Stomach (tissue), 9 donors: ENCODE measurements around the gene RNF2. TPM values are rescaled to one million over a fixed set of nuclear protein-coding genes. Genes with fewer than 3 reads are reported as not detected.

Experiments
- DNase-seq, 2 donors: peaks; one replicate each; pipeline versions ENCODE4 v3.0.0 to v3.0.0-alpha.2; 2013 to 2019
- H3K27ac ChIP-seq, 5 donors: fragments of 200-600 bp in 4 of 5; sonication (generic) in 4 of 5; one replicate each; pipeline ENCODE4 v1.5.1; 2013 to 2019; ENCODE audit warnings: mild to moderate bottlenecking in 1 of 5, moderate library complexity in 1 of 5
- H3K27me3 ChIP-seq, 3 donors: fragments of 200-600 bp; sonication (generic); one replicate each; pipeline ENCODE4 v1.5.1; 2017 to 2019; ENCODE audit warnings: mixed run types in 1 of 3
- H3K36me3 ChIP-seq, 4 donors: fragments of 200-600 bp; sonication (generic); 1 replicate in 3 of 4; 2 replicates in 1 of 4; pipeline ENCODE4 v1.5.1; 2016 to 2019
- H3K4me1 ChIP-seq, 4 donors: fragments of 200-600 bp; sonication (generic); one replicate each; pipeline ENCODE4 v1.5.1; 2016 to 2019
- H3K4me3 ChIP-seq, 4 donors: fragments of 200-600 bp; sonication (generic) in 3 of 4; one replicate each; pipeline ENCODE4 v1.5.1; 2016 to 2019; ENCODE audit warnings: mild to moderate bottlenecking in 1 of 4
- H3K9me3 ChIP-seq, 4 donors: fragments of 200-600 bp; sonication (generic); one replicate each; pipeline ENCODE4 v1.5.1; 2016 to 2019
- EP300 ChIP-seq: sonication (generic); formaldehyde crosslinking; IDR thresholded peaks from one replicate; pipeline ENCODE4 v1.6.1; 2017; ENCODE audit warnings: antibody characterized with exemption
- POLR2A ChIP-seq, 4 donors: fragments of 450-650 bp; IDR thresholded peaks; one replicate each; pipeline ENCODE4 v1.6.1; 2016; ENCODE audit warnings: antibody characterized with exemption in 4 of 4, control low read depth in 2 of 4, mild to moderate bottlenecking in 1 of 4, moderate library complexity in 1 of 4
- POLR2AphosphoS5 ChIP-seq, 3 donors: sonication (generic); formaldehyde crosslinking; IDR thresholded peaks; one replicate each; pipeline ENCODE4 v1.6.1; 2016; ENCODE audit warnings: antibody characterized with exemption in 3 of 3
- WGBS, 5 donors: extraction: QIAGEN DNeasy Blood & Tissue Kit in 3 of 5; methylation state at CpG; one replicate each; pipeline versions ENCODE4 v1.1.5 to v1.1.7; 2013 to 2018; 5-methylcytosine and 5-hydroxymethylcytosine counted together
- intact Hi-C: fragments of 100-400 bp; cut with DNase I; formaldehyde crosslinking; loops from one replicate; pipeline ENCODE4 v1.15.1; 2023; ENCODE audit warnings: low total_unique reads
- polyA plus RNA-seq, 3 donors: library from polyadenylated mRNA; stranded (reverse); fragments of 200-250 nt; gene quantifications; one replicate each; pipeline ENCODE4 v1.2.3, GENCODE V29; 2013
- total RNA-seq, 5 donors: library from RNA; depleted of rRNA; stranded (reverse); fragments of >200 nt; gene quantifications; one replicate each; pipeline versions ENCODE4 v1.1.0 to v1.2.3, GENCODE V29; 2014 to 2016
- TF ChIP-seq, protein P1 (sequence below), 7 experiments: fragments of 450-650 bp in 4 of 7; fragments of 200-600 bp in 3 of 7; sonication (generic) in 3 of 7; IDR thresholded peaks; one replicate each; pipeline ENCODE4 v1.5.1; 2016 to 2019; ENCODE audit warnings: antibody characterized with exemption in 7 of 7, control low read depth in 2 of 7, mild to moderate bottlenecking in 1 of 7
- donor health status: healthy with polysubstance abuse.
- donor health status: Bipolar disorder and iron deficiency.
- donor health status: healthy.

RNF2 gene
- total and polyA plus RNA-seq, 8 donors, result 0.29 to 76.1 (median 6.4) TPM

DNA sequence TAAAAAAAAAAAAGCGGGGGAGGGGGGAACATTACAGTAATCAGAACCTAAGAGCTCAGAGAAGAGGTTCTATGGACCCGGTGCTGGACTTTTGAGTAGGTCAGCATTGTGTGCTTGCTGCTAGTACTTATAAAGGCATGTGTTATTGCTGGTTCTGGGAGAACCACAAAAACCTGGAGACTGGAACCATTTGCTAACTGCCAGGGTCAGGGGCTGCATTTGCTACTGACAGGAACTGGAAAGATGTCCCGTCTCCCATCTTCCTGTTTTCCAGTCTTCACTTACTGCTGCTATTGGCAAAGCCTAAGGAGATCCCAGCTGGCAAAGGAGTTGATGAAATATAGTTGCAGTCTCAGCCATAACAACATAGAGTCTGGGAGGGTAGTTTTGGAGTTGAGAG lies 4.3 kb downstream of the RNF2 start:
- DNase-seq, result no peak
- H3K27me3 ChIP-seq, result no peaks in the 10 kb centered on the region
- peaks cover 8 to 32% (median 22%) of the 10 kb centered on the region in 4 donors for H3K4me1 ChIP-seq
- no peaks in the 10 kb centered on the region for H3K36me3 ChIP-seq
- intact Hi-C loops, result no loop called here
- no peak overlapping the region for H3K4me3 ChIP-seq
- H3K27ac ChIP-seq, result no peak overlapping the region
- TF ChIP-seq, protein P1, sequence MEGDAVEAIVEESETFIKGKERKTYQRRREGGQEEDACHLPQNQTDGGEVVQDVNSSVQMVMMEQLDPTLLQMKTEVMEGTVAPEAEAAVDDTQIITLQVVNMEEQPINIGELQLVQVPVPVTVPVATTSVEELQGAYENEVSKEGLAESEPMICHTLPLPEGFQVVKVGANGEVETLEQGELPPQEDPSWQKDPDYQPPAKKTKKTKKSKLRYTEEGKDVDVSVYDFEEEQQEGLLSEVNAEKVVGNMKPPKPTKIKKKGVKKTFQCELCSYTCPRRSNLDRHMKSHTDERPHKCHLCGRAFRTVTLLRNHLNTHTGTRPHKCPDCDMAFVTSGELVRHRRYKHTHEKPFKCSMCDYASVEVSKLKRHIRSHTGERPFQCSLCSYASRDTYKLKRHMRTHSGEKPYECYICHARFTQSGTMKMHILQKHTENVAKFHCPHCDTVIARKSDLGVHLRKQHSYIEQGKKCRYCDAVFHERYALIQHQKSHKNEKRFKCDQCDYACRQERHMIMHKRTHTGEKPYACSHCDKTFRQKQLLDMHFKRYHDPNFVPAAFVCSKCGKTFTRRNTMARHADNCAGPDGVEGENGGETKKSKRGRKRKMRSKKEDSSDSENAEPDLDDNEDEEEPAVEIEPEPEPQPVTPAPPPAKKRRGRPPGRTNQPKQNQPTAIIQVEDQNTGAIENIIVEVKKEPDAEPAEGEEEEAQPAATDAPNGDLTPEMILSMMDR (IDR thresholded peaks at IDR 0.05), result no peak
- TF ChIP-seq POLR2A (IDR thresholded peaks at IDR 0.05) (no peak), POLR2AphosphoS5 (IDR thresholded peaks at IDR 0.05) (no peak)
- H3K9me3 ChIP-seq, result no peaks in the 10 kb centered on the region
- WGBS, 5 donors, result 86 to 93% (median 89%) methylated on average over 3 of the region's 3 CpGs

DNA sequence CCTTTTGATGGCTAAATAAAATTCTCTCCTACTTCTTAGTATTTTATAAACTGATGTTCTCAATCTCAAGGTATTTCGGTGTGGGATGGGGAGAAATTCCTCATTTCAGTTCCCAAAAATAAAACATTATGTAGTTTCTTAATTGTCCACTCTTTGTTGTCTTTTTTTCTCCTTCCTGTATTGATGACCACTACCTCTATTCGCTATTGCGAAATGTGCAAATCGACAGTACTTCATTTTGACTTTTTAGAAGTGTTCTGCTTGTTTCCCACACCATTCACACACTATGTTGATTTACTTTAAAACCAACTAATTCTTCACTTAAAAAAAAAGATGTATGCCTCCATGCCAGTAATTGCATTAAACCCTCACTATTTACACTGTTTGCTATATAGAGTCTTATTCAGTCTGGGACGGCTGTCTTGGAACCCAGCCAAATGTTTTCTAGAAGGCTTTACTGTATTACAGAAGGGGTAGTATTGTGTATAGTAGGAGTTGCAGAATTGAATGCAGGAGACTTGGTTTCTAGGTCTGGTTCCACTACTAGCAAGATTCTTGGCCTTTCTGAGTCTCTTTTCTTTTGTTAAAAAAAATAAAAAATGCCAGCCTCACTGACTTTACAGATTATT lies 5.6 kb downstream of the RNF2 start:
- WGBS, 5 donors, result 67 to 79% (median 73%) methylated on average over 5 of the region's 5 CpGs

DNA sequence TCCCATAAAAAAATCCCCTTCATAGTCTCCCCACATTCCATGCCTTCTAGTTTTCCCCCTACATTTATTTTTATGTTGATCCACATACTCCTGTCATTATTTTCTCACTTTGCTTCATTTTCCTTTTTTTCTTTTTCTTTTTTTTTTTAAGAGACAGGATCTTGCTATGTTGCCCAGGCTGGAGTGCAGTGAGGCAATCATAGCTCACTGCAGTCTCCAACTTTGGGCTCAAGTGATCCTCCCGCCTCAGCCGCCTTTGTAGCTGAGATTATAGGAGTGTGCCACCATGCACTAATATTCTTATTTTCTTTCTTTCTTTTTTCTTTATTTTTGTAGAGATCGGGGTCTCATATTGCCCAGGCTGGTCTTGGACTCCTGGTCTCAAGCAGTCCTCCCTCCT lies 7.8 kb downstream of the RNF2 start:
- 79 to 99% (median 97%) methylated on average over 3 of the region's 3 CpGs for WGBS, 5 donors
- H3K4me1 ChIP-seq, result peaks cover 0 to 8% (median 2%) of the 10 kb centered on the region in 4 donors
- H3K27ac ChIP-seq, result no peak overlapping the region
- H3K27me3 ChIP-seq, result no peaks in the 10 kb centered on the region
- H3K9me3 ChIP-seq, result no peaks in the 10 kb centered on the region
- TF ChIP-seq POLR2A (IDR thresholded peaks at IDR 0.05), result no peak
- TF ChIP-seq POLR2AphosphoS5 (IDR thresholded peaks at IDR 0.05), result no peak
- TF ChIP-seq, protein P1 (IDR thresholded peaks at IDR 0.05), result no peak
- no peak for TF ChIP-seq EP300
- DNase-seq, result no peak
- intact Hi-C loops, result no loop called here
- H3K36me3 ChIP-seq, result no peaks in the 10 kb centered on the region
- H3K4me3 ChIP-seq, result no peak overlapping the region

More for the DNA sequence above, 5.6 kb downstream of the RNF2 start:
- Histone ChIP-seq H3K9me3 (no peaks in the 10 kb centered on the region), H3K4me3 (no peak overlapping the region), H3K27me3 (no peaks in the 10 kb centered on the region), H3K36me3 (no peaks in the 10 kb centered on the region), H3K4me1 (peaks cover 8 to 28% (median 20%) of the 10 kb centered on the region in 4 donors), H3K27ac (no peak overlapping the region)
- DNase-seq, result peak in 1 of 2 donors; percentile 50
- TF ChIP-seq, protein P1 (IDR thresholded peaks at IDR 0.05), result no peak
- TF ChIP-seq EP300 (no peak), POLR2AphosphoS5 (IDR thresholded peaks at IDR 0.05) (no peak), POLR2A (IDR thresholded peaks at IDR 0.05) (no peak)
- intact Hi-C loops, result no loop called here

DNA sequence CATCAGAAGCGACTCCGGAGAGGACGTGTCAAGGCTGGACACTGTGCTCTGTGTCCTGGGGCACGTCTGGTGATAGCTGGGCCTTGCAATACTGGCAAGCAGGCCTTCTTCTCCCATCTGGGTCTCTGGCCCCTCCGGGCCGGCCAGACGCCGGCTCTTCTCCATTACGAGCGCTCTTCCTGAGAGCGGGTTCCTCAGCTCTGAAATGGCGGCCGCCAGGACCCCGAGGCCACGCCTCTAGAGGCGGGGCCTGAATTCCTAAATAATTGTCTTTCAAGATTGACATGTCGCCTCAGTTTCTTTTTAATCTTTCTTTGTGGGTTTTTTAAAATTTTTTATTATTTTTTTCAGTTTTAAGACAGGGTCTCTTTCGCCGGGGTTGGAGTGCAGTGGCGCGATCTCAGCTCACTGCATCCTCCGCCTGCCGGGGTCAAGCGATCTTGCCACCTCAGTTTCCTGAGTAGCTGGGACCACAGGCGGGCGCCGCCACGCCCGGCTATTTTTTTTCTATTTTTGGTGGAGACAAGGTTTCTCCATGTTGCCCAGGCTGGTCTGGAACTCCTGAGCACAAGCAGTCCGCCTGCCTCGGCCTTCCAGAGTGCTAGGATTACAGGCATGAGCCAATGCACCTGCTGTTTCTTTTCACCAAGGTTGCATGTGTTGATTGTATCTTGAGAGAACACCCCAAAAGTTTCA lies 9.2 kb downstream of the RNF2 start:
- H3K27me3 ChIP-seq, result no peaks in the 10 kb centered on the region
- TF ChIP-seq, protein P1 (IDR thresholded peaks at IDR 0.05), result no peak
- TF ChIP-seq POLR2A (IDR thresholded peaks at IDR 0.05) (no peak), POLR2AphosphoS5 (IDR thresholded peaks at IDR 0.05) (no peak), EP300 (no peak)
- intact Hi-C loops, result no loop called here
- H3K4me3 ChIP-seq, result no peak overlapping the region
- no peaks in the 10 kb centered on the region for H3K9me3 ChIP-seq
- H3K36me3 ChIP-seq, result no peaks in the 10 kb centered on the region
- WGBS, 5 donors, result 96 to 98% (median 96%) methylated on average over 31 of the region's 31 CpGs
- no peak for DNase-seq
- peaks cover 4 to 16% (median 13%) of the 10 kb centered on the region in 4 donors for H3K4me1 ChIP-seq
- H3K27ac ChIP-seq, result no peak overlapping the region
